Brain microvascular endothelial cell (primary cell): Measurements from ENCODE around the gene BBX.
A peak's percentile ranks its signal among the peaks of the same experiment; 100 is the strongest.
"Not testable (repeated sequence)": the region's sequence is repeated elsewhere in the genome, so short reads cannot be mapped to it uniquely, and the experiment has no call there.

Source experiments
- DNase-seq: peaks from one replicate; pipeline ENCODE4 v3.0.0-alpha.2; 2020
- H3K27ac ChIP-seq: fragments of 250-450 bp; sonication (Bioruptor Pico); 2 replicates; pipeline ENCODE4 v1.5.1; 2020; ENCODE audit warnings: mild to moderate bottlenecking, moderate library complexity
- H3K27me3 ChIP-seq: fragments of 250-450 bp; sonication (Bioruptor Pico); replicated peaks from 2 replicates; pipeline ENCODE4 v1.5.1; 2020; ENCODE audit warnings: mild to moderate bottlenecking
- H3K36me3 ChIP-seq: fragments of 250-450 bp; sonication (Bioruptor Pico); replicated peaks from 2 replicates; pipeline ENCODE4 v1.5.1; 2020; ENCODE audit warnings: mild to moderate bottlenecking
- H3K4me3 ChIP-seq: 2 replicates; pipeline ENCODE4 v1.5.1; 2011; ENCODE audit warnings: low read depth, mild to moderate bottlenecking, control low read depth, low read length, moderate library complexity
- in situ Hi-C: cut with HindIII; loops from 2 replicates; pipeline ENCODE4 v1.10.0; 2017; ENCODE audit warnings: low sequenced_read_pairs, low pct_ligation_motif_present
- TF ChIP-seq, protein P1 (sequence below): IDR thresholded peaks from 2 replicates; pipeline ENCODE4 v1.5.1; 2011; ENCODE audit warnings: low read depth, mild to moderate bottlenecking, moderate library complexity, low read length, control low read depth, inconsistent platforms; ENCODE audit errors: missing control alignments

BBX gene

DNA sequence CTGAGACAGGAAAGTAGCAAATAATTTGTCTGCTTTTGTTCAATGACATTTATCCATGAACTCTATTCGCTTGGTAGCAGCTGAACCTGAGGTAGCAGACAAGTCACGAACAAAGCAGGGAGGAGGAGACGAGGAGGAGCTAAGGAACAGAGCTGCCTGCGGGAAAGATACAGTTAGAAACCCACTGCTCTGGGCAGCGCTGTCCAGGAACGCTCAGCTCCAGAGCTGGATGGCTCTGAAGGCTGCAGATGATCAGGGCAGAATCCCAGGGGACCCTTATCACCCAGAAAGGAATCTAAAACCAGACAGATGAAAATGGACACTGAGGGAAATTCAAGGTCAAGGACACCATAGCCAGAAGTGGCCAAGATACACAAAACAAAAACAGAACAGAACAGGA, 310.3 kb downstream of the BBX start:
- H3K36me3 ChIP-seq = no peaks in the 10 kb centered on the region
- no peak overlapping the region for H3K4me3 ChIP-seq
- no peak overlapping the region for H3K27ac ChIP-seq
- TF ChIP-seq, protein P1, sequence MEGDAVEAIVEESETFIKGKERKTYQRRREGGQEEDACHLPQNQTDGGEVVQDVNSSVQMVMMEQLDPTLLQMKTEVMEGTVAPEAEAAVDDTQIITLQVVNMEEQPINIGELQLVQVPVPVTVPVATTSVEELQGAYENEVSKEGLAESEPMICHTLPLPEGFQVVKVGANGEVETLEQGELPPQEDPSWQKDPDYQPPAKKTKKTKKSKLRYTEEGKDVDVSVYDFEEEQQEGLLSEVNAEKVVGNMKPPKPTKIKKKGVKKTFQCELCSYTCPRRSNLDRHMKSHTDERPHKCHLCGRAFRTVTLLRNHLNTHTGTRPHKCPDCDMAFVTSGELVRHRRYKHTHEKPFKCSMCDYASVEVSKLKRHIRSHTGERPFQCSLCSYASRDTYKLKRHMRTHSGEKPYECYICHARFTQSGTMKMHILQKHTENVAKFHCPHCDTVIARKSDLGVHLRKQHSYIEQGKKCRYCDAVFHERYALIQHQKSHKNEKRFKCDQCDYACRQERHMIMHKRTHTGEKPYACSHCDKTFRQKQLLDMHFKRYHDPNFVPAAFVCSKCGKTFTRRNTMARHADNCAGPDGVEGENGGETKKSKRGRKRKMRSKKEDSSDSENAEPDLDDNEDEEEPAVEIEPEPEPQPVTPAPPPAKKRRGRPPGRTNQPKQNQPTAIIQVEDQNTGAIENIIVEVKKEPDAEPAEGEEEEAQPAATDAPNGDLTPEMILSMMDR = no peak
- peak; percentile 13 for DNase-seq
- in situ Hi-C loops = no loop called here
- H3K27me3 ChIP-seq = no peaks in the 10 kb centered on the region

DNA sequence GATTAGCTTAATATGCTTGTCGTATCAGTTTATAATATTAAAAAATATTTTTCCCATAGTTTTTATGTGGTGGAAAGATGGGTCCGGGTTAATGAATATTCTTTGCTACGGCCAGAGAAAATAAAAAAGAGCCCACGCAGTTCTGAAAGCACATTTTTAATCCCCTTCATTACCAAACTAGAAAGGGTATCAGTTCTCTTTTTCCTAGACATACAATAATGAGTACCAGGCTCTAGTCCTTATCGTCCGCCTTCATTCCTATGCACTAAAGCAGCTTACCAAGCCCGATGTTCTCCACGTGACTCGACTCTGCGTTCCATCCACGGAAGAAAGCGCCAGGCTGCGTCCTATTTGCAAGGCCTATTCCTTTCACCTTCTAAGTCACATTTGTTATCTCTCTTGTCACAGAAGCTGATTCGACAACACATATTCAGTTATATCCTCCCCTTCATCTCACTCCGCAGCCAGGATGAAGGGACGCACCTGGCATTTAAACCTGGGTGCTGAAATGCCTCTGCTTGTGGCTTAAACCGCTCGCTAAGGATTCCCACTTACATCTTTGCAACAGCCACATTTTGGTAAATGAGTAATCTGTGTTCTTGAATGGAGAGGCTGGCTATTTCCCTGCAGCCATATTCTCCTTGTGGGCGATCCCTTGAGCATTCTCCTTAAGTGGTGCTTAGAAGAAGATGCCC, 311.1 kb downstream of the BBX start:
- in situ Hi-C loops = no loop called here
- H3K36me3 ChIP-seq = no peaks in the 10 kb centered on the region
- TF ChIP-seq, protein P1 = no peak
- no peak overlapping the region for H3K4me3 ChIP-seq
- H3K27me3 ChIP-seq = no peaks in the 10 kb centered on the region
- DNase-seq = no peak
- no peak overlapping the region for H3K27ac ChIP-seq

DNA sequence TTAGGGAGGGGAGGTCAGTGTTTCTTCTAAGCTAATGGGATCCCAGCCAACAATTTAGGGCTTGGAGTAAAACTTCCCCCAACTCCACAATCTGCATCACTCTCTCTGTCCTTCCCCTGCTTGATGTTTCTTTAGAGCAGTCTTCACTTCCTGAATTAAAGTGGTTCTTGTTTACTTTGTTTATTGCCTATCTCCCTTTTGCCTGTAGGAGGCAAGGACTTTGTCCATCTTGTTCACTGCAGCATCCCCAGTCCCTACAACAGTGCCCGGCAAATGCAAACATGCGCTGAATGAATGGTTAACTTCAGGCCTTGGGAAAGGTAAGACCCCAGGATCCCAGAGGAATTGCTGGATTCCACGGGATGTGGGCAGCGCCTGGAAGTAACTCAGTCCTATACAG, 312.2 kb downstream of the BBX start:
- DNase-seq, H3K27me3 ChIP-seq, in situ Hi-C loops, H3K4me3 ChIP-seq, H3K27ac ChIP-seq, H3K36me3 ChIP-seq: not testable (repeated sequence)

DNA sequence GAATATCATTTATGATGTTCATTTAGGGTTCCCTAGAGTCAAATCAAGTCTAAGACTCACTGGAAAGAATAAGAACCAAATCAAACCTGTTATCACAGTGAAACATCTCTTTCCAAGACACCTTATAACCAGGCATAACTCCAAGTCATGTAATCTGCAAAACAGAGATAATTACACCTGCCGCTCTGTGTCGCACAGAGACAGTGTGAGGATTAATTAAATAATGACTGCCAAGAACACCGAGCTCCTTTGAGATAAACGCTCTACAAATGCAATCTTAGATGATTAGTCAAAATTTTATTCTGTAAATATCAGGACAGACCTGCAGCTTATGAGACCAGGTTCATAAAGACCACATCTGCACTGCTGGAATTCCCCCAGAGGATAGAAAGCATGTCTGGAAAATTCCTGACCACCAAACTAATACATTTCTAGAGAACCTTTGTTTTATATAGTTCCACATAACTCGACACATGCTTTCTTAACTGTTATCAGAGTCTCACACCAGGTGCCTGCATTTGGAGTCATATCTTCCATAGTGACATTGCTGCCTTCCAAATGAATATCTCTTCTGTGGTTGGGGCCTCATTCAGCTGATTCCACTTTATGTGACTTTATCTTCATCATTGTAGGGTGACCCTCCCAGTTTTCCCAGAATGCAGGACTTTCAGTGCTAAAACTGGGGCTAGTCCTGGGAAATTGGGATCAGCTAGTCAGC, 315.3 kb downstream of the BBX start:
- H3K27me3 ChIP-seq = no peaks in the 10 kb centered on the region
- in situ Hi-C loops = no loop called here
- no peak overlapping the region for H3K27ac ChIP-seq
- no peaks in the 10 kb centered on the region for H3K36me3 ChIP-seq
- TF ChIP-seq, protein P1 = no peak
- no peak overlapping the region for H3K4me3 ChIP-seq
- no peak for DNase-seq

DNA sequence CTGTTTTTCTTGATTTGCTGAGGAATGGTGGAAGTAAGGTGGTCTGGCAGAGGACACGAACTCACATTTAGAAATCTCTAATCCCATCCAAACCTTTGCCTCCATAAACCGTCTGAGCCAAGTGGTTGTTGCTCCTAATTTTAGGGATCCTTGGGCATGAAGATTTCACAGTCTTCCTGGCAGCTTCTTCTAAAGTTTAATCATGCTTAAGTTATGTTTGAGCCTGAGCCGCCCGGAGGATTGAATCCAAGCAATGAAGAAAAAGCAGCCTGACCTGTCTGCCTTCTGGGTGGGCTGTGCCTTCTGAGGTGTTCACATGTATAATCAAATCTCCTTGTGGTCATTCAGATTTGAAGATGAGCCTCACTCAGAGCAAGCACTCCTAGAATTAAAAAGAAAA, 319.1 kb downstream of the BBX start:
- Histone ChIP-seq H3K27me3 (no peaks in the 10 kb centered on the region), H3K4me3 (no peak overlapping the region)

DNA sequence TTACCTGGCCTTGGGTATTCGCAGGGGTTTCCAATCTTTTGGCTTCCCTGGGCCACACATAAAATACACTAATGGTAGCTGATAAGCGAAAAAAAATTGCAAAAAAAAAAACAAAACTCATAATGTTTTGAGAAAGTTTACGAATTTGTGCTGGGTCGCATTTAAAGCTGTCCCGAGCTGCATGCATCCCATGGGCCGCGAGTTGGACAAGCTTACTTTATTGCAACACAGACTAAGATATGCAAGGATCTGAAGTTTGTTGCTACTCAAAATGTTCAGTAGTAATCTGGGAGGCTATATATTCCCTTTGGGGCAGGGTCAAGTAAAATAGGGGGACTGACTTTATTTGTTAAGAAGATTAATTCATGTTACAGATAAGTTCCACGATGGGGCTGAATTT, 320.2 kb downstream of the BBX start:
- TF ChIP-seq, protein P1 = no peak
- Histone ChIP-seq H3K4me3 (no peak overlapping the region), H3K27ac (no peak overlapping the region), H3K36me3 (no peaks in the 10 kb centered on the region), H3K27me3 (no peaks in the 10 kb centered on the region)
- in situ Hi-C loops = no loop called here
- no peak for DNase-seq

More for the DNA sequence above, 319.1 kb downstream of the BBX start:
- DNase-seq = no peak
- in situ Hi-C loops = no loop called here
- Histone ChIP-seq H3K36me3 (no peaks in the 10 kb centered on the region), H3K27ac (no peak overlapping the region)
- TF ChIP-seq, protein P1 = no peak
